Measurements from ENCODE around the gene BACE2.
"Not testable (repeated sequence)": the region's sequence is repeated elsewhere in the genome, so short reads cannot be mapped to it uniquely, and the experiment has no call there.

Gene BACE2

DNA sequence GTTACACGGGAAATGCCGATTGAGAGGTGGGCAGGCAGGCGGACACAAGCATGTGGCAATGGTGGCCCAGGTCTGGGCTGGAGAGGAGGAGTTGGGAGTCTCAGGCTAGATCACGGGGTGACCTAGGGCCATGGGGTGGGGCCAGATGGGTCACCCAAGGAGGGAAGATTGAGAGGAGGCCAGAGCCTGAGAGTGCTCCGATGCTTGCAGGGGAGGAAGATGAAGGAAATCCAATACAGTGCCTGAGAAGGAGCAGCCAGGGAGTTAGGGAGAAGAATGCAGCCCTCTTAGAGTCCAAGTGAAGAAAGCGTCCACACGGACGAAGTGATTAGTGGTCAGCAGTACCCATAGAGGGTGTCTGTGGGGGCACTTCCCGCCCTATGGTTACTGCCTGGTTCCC lies 87.2 kb downstream of the BACE2 start:
- no peak for DNase-seq (ENCODE audit: low read depth in 1 of 2, low spot score in 1 of 2)
- TF ChIP-seq GABPA (IDR thresholded peaks at IDR 0.05; ENCODE audit: low read depth): no peak
- TF ChIP-seq SPI1 (IDR thresholded peaks at IDR 0.05; ENCODE audit: borderline replicate concordance, low read depth): no peak
- no peak overlapping the region for H3K4me3 ChIP-seq (replicated peaks; ENCODE audit: insufficient read depth, low read length)
- no peaks in the 10 kb centered on the region for H3K27me3 ChIP-seq (ENCODE audit: insufficient read depth, poor library complexity, severe bottlenecking)
- H3K27ac ChIP-seq (replicated peaks): no peak overlapping the region

GRCh38 chr21:41256231-41256630 lies 88.3 kb downstream of the BACE2 start:
- DNase-seq (ENCODE audit: low read depth in 1 of 2, low spot score in 1 of 2); H3K4me3 ChIP-seq (replicated peaks; ENCODE audit: insufficient read depth, low read length); H3K27me3 ChIP-seq (ENCODE audit: insufficient read depth, poor library complexity, severe bottlenecking); H3K27ac ChIP-seq (replicated peaks): not testable (repeated sequence)

DNA sequence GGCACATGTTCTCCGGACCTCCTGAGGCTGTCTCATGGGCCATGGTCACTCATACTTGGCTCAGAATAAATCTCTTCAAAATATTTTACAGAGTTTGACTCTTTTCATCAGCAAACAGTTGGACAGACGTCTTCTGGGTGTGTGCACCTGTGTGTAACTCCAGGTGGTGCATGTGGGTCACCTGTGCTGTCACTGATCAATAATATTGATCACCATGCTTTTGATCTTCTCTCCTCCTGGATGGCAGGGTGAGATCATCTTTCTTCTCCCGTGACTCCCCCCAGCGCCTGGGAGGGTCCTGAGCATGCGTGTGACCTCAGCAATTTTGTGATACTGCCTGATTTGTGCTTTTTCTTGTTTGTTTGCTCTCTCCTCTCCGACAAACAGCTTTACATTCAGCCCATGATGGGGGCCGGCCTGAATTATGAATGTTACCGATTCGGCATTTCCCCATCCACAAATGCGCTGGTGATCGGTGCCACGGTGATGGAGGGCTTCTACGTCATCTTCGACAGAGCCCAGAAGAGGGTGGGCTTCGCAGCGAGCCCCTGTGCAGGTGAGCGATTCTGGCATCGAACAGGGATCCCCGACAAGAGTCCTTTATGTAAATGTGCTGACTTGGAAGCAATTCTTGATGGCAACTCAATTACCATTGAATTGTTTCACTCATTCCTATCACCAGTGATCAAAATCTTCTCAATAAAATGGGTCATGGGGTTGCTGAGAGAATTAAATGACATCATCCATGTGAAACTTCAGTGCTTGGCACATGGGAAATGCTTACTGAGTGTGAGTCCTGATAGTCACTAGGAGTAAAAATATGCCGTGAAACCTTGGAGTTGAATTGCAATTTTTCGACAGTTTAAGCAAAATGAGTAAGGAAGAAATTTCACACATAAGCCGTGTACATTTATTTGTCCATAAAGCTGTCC lies 89.1 kb downstream of the BACE2 start:
- Histone ChIP-seq H3K27ac (replicated peaks) (no peak overlapping the region), H3K27me3 (ENCODE audit: insufficient read depth, poor library complexity, severe bottlenecking) (no peaks in the 10 kb centered on the region), H3K4me3 (replicated peaks; ENCODE audit: insufficient read depth, low read length) (no peak overlapping the region)
- TF ChIP-seq SPI1 (IDR thresholded peaks at IDR 0.05; ENCODE audit: borderline replicate concordance, low read depth) (no peak), GABPA (IDR thresholded peaks at IDR 0.05; ENCODE audit: low read depth) (no peak), REST (IDR thresholded peaks at IDR 0.05; ENCODE audit: insufficient replicate concordance, low read depth) (no peak), POLR2AphosphoS5 (IDR thresholded peaks at IDR 0.05; ENCODE audit: low read depth) (no peak), CTCF (IDR thresholded peaks at IDR 0.05; ENCODE audit: insufficient read depth, low read length) (no peak)
- DNase-seq (ENCODE audit: low read depth in 1 of 2, low spot score in 1 of 2): no peak

DNA sequence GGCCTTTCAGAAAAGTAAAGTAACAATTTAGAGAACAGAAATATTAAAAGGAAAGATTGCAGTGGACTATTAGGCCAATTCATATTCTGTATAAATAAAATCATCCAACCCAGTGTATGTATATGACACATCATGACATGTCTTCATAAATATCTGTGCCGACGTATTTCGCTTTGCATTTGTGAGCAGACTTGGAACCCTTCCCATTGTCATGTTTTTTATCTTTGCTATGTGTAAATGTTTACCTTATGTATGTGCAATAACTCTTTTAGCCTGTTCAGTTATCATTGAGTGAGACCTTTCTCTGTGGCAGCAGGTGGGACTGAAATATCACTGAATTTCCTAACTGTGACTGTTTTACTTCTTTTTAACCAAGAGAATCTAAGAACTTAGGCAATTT lies 90.7 kb downstream of the BACE2 start:
- no peak for TF ChIP-seq CTCF (IDR thresholded peaks at IDR 0.05; ENCODE audit: insufficient read depth, low read length)
- TF ChIP-seq SPI1 (IDR thresholded peaks at IDR 0.05; ENCODE audit: borderline replicate concordance, low read depth): no peak
- no peak for TF ChIP-seq POLR2AphosphoS5 (IDR thresholded peaks at IDR 0.05; ENCODE audit: low read depth)
- TF ChIP-seq REST (IDR thresholded peaks at IDR 0.05; ENCODE audit: insufficient replicate concordance, low read depth): no peak
- no peak for TF ChIP-seq GABPA (IDR thresholded peaks at IDR 0.05; ENCODE audit: low read depth)
- no peak overlapping the region for H3K27ac ChIP-seq (replicated peaks)
- H3K4me3 ChIP-seq (replicated peaks; ENCODE audit: insufficient read depth, low read length): no peak overlapping the region
- no peaks in the 10 kb centered on the region for H3K27me3 ChIP-seq (ENCODE audit: insufficient read depth, poor library complexity, severe bottlenecking)
- no peak for DNase-seq (ENCODE audit: low read depth in 1 of 2, low spot score in 1 of 2)
